CD4-positive, alpha-beta T cell treated with Interleukin-12 subunit alpha and Interleukin-12 subunit beta, for 1 hour (primary cell): Measurements from ENCODE around the gene MRGPRD.
"Not testable (repeated sequence)": the region's sequence is repeated elsewhere in the genome, so short reads cannot be mapped to it uniquely, and the experiment has no call there.

Experiments
- DNase-seq: peaks from one replicate; pipeline ENCODE4 v3.0.0-alpha.2; 2020

The MRGPRD gene

DNA sequence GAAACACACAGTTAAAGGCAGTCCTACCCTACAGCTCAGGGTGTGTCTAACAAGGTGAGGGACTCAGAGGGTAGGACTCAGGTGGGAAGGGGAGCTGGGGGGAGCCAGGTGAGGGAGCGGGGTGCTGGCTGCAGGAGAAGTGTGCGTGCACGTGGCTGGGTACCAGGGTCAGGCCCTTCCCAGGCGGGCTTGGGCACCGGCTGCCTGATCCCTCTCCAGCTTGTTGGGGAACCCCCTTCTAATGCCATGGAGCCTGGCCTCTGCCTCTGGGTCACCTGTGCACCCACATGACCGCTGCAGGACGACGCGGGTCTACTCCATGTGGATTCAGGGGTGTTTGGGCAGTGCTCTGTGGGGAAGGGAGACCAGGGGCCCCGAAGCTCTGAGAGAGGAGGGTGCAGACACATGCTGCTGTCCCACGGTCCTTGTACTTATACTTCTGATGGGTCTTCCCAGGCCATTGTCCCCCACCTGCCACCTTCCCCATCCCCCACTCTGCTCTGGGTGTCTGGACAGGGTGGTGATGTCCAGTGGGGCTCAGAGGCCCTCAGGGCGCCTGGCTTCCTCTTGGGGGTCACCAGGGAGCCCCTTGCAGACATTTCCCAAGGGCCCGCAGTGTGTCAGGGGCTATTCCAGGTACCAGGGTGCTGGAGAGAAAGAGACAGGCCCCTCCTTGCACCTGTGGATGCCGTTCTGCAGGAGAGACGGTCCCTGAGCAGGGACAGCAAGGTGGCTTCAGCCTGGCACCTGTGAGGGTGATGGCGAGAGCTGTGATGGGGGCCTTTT lies 10.4 kb upstream of the MRGPRD start:
- DNase-seq = no peak

DNA sequence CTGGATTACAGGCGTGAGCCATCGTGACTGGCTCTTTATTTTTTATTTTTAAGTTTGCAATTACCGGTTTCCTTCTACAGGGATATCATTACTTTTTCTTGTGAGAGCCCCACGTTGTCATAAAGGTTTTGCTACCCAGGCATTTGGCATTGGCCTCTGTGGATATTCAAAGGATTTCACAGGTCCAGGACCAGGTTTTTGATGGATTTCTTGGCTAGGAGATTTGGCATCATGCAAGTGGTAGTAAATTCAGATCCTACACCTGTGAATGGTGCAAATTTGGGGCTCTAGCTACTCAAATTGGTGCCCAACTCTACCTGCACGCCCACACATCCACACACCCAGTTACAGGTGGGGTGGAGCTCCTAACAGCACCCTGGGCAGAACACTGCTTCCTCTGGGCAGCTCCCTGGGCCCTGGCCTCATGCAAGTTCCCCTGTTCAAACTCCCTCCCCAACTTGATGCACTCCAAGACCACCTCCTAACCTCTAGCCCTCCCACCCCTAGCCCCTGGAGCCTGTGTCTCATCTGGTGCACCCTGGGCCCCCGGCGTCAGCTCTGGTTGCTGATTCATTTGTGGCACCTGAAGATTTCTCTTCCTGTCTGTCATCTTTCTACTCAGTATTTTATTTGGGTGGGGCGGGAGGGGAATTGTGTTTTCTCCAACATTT lies 9.3 kb upstream of the MRGPRD start:
- no peak for DNase-seq

DNA sequence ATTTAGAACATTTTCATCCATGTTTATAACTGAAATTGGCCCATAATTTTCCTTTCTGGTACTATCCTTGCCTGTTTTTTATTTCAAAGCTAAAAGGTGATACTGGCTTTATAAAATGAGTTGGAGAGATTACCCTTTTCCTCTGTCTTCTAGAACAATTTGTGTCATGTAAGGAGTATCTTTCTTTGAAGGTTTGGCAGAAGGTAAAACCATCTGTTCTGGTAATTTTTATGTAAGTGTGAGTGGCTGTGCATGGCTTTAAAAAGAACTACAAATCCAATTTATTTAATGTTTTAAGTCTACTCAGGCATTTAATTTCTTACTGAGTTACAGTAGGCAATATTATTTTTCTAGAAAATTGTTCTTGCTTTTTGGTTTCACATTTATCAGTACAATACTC lies 7.7 kb upstream of the MRGPRD start:
- no peak for DNase-seq

DNA sequence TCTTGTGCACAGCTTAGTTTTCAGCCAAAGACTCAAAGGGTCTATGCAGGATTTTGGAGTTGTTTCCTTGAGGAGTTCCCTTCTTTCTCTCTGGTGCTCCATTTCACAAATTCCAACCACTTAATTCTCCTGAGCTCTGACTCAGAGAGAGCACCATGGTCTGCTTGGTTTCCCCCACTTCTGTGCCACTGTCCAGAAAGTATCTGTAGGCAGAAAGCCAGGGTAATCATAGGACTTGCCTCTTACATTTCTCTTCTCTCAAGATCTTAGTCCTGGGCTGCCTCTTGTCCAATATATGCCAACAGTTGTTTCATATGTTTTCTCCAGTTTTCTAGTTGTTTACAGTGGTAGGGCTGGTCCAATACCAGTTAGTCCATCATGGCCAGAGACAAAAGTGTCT lies 6.4 kb upstream of the MRGPRD start:
- no peak for DNase-seq

DNA sequence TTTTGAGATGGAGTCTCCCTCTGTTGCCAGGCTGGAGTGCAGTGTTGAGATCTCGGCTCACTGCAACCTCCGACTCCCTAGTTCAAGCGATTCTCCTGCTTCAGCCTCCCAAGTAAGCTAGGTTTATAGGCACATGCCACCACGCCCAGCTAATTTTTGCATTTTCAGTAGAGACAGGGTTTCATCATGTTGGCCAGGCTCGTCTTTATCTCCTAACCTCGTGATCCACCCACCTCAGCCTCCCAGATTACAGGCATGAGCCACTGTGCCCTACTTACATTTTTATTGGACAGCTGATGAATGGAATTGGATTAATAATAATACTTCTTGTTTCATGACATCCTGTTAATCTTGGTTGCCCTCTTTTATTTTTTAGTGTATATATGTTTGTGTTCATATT lies 3.0 kb upstream of the MRGPRD start:
- DNase-seq = no peak

DNA sequence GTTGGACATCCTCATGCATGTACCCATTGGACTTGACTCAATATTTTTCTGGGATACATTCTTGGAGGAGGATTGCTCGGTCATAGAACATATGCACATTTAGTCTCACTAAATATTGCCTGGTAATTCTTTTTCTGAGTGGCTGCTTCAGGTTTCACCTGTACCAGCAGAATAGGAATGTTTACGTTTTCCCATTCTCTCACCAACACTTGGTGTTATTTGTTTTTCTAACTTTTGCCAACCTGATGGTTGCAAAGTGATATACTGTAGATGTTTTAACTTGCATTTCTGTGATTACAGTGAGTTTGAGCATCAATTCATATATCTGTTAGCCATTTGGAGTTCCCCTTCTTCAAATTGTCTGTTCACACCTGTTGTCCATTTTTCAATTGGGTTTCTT lies 1.3 kb upstream of the MRGPRD start:
- no peak for DNase-seq

DNA sequence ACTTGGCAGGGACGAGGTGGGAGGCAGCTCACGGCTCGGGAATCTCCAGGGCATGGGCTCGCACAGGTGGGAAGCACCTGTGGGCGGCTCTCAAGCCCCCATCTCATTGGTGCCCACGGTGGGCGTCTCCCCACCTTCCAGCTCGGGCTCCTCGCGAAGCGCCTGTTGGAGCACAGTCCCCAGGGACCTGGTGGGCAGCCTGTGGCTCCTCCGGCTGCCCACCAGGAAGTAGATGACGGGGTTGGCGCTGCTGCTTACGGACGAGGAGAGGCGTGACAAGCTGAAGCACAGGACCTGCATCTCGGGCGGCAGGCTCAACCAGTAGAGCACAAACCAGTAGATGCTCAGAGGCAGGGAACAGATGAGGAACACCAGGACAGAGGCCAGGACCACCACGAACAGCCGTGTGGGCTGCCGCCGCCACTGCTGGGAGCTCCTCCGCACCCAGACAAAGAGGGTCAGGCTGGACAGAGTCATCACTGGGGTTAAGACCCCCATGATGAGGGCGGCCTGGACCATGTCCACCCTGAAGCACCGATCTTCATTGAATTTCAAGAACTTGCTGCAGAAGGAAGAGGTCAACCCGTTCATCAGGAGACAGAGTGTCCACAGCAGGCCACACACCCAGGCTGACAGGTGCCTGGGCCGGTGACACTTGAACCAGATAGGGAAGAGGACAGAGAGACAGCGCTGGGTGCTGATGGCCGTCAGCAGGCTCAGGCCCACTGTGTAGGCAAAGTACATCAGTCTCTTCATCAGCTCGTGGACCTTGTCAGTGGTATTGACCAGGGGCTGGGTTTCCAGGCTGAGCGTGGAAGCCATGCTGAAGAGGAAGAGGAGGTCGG lies 633 bp downstream of the MRGPRD start:
- no peak for DNase-seq

DNA sequence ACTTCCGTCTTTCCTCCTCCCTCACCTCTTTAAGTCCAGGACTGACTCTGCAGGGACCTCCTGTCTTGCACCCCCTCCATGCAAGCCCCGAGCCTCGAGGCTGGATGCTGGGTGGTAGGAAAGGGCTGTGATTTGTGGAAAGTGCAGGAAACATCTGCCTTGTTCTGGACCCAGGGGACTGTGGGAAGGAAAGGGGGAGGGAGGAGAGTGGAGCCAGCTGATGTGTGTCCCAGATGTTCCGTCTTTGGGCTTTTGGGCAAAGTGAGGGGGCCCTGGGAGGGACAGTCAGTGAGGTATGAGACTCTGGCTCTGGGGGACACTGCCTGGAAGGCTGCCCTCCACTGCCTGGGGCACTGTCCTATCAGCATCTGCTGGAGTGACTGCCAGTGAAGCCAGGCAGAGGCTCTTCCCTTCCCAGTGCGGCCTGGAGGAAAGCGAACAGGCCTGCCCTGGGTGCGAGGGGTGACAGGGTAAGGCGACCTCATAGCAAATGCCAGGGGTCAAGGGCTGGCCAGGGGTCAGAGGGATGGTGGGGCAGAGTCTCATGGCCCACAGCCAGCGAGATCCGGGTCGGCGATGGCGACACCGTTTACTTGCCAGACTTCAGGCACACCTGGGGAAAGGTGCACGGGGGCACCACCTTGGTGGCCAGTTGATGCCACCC lies 1.7 kb downstream of the MRGPRD start:
- DNase-seq = no peak

DNA sequence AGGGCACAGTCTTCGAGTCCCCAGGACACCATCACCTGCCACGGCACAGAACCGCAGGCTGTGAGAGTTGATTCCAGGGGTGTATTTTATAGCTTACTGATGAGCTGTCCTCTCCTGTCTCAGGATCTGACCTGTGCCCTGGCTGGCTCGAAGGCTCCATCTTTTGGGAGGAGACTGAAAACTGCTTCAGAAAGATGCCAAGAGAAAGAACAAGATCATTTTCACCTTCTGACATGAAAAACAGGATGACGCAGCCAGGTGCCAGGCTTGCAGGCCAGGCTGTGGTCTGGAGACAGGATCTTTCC lies 2.2 kb downstream of the MRGPRD start:
- no peak for DNase-seq

DNA sequence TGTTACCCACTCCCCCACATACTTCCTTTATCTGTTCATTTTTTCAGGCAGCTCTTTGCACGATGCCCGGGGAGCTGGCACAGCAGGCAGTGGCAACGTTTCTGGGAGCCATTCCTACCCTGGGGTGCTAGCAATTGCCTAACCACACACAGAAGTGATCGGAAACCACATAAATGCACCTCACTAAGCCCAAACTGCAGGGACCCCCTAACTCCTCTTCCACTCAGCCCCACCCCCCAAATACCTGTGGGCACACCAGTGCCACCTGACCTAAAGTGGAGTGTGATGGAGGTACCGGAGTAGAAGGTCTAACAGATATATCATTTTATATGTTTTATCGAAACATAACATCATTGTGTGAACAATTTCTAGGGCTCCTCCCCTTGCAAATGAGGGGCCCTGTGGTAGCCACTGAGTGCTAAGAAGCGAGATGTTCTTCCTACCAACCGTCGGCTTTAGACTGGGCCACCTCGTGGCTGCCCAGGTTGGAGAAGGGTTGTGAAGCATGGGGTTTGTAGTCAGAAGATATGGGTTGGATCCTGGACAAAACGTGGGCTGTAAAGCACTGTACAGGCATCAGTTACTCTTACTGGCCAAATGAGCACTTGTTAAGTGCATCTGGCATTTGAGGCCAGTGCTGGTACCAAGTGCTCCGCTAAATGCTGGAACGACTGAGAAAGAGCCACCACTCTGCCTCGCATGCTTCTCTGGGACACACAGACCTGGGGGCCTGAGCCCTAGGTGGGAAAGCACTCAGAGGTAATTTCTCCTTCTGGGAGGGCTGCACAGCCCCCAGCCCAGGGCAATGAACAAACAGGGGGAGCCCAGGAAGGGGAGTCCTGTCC lies 2.8 kb downstream of the MRGPRD start:
- DNase-seq = no peak

DNA sequence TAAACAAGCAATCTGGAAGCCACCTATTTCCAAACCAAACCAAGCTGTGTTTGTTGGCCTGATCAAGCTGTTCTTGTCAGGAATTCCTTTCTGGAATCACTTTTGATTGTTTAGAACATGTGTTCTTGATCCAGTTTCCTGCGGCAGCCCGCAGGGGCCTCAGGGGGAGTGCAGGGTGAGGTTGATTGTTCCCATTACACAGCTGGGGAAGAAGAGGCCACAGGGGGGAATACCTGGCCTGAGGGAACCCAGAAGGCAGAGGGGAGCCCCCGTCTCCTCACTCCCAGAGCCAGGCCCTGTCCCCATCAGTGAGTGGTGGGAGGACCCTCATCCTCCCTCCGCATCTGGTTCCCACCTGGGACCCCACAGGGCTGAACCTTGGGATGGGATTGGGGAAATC lies 4.2 kb downstream of the MRGPRD start:
- no peak for DNase-seq

DNA sequence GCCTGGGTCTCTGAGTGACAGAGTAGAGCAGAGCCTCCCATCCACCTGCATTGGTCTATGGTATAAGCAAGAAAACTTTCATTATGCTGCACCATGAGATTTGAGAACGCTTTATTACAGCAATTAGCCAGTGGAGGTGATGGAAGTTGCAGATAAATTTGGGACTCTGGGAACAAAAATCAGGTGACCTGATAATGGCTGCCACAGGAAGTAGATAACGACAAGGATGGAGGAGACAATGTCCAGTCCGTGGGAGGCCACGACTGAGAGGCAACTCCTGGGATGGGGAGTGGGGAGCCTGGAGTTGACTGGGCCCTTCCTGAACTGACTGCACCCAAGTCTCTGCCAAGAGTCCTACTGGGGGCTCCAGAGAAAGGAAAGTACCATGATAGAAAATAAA lies 4.7 kb downstream of the MRGPRD start:
- no peak for DNase-seq

DNA sequence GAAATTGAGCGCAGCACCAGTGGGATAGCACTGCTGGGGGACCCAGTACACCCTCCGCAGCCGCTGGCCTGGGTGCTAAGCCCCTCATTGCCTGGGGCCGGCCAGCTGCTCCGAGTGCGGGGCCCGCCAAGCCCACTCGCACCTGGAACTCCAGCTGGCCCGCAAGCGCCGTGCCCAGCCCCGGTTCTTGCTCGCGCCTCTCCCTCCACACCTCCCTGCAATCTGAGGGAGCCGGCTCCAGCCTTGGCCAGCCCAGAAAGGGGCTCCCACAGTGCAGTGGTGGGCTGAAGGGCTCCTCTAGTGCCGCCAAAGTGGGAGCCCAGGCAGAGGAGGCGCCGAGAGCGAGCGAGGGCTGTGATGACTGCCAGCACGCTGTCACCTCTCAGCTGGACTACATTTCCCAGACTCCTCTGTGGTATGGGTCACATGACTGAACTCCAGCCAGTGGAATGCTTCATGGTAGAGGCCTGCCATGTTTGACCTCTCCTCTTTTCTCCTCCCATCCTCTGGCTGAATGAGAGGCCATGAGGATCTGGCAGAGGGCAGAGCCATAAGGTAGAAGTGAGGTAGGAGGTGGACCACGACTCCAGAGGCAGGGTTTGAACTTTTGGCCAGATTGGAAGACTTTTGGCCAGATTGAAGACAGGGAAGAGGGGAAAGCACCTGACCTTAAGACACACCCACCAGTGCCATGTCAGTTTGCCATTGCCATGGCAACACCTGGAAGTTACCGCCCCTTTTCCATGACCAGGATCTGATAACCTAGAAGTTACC lies 6.2 kb downstream of the MRGPRD start:
- no peak for DNase-seq

DNA sequence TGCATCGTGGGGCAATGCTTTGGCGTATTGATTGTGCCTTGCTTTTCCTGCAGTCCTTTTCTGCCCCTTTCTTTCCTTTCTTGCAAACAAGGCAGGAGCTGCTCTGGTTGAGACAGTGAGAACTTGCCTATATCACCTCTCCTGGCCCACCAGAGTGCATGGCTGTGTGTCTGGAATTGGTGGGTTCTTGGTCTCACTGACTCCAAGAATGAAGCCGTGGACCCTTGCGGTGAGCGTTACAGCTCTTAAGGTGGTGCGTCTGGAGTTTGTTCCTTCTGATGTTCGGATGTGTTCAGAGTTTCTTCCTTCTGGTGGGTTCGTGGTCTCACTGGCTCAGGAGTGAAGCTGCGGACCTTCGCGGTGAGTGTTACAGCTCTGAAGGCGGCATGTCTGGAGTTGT lies 7.1 kb downstream of the MRGPRD start:
- not testable (repeated sequence) for DNase-seq

DNA sequence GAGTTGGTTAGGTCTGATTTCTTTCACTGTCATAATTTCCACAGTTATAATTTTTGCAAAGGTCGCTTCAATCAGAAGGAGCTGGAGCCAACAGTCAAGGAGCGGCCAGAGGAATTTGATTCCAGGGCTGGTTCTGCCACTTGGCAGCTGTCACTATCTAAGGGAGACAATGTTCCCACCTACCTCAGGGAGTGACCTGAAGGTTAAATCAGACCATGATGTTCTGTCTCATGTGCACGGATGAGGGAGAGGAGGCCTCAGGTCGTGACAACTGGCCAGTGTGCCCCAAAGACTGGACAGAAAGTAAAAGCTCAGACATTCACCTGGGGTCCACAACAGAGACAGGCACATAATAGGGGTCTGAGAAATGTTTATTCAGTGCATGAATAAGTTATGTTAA lies 7.6 kb downstream of the MRGPRD start:
- no peak for DNase-seq

DNA sequence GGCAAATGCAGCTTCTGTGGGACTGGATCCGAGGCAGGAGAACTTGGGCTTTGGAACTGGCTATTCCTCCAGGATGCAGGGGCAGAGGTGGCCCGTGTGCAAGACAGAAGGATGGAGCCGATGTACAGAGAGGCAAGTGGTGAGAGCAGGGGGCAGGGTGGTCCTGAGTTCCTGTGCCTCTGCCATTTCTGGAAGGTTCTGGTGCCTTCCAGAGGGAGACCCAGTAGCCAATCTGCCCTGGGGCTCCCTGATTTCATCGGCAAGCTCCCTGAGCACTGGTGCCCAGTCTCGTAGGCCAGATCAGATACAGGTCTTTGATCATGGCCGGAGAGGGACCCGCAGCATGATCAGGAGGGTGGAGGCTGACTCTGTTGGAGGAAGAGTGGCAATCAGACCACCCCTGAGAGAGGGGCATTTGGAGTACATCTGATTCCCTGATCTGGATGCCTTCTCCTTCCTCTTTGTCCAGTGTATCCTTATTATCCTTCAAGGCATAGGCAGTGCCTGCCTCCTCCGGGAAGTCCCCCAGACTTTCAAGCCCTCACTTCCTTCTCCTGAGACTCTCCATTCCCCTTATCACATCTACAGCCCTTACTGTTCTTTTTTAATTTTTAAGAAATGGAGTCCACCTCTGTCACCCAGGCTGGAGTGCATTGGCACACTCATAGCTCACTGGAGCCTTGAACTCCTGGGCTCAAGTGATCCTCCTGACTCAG lies 9.7 kb downstream of the MRGPRD start:
- DNase-seq = no peak

DNA sequence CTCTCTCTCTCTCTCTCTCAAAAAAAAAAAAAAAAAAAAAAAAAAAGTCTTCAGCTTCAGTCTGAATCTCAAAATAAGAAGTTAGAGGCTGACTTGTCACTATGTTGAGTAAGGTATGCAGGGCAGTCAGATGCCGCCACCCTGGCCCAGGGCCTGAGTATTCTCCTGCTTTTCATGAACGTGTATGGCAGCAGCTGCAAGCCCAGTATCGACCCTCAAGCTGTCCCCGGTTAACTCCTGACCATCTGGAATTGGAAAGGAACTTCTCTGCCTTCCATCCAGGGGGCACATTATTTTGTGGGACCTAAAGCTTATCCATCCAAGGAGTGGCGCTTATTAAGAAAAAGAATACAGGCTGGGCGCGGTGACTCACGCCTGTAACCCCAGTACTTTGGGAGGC lies 11.4 kb downstream of the MRGPRD start:
- no peak for DNase-seq

DNA sequence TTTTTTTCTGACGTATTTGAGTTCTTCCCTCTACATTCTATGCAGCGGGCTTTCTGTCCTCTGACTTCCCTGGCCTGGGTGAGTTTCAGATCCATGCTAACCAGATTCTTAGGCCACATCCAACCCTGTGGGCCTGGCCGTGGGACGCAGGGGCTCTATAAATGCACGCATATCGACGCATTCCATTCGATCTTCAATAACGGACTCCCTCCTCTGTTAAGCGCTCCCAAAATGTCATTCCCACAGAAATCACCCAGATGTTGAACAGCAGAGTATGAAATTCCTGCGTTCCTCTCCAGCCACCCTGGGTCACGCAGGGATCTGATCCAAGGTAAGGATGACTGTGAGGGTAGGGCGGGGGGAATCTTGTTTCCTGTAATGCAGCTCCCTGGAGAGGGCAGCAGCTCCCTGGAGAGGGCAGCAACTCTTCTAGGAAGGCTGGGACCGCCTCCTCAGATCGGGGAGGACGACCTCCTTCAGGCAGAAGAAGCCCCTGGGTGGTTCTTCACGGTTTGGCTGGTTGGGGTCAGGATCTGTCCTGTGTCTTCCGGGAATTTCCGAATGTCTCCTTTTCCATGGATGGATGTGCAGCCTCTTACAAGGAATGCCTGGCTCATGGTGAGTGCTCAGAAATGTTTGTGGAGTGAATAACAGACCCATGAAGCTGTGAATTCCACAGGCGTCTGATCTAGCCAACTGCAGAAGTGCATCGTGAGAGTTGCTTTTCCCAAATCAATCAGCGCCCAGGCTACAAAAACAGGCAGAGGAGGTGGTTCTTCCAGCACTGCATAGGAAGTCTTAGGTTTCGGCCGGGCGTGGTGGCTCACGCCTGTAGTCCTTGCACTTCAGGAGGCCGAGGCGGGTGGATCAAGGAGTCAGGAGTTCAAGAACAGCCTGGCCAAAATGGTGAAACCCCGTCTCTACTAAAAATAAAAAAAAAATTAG lies 12.2 kb downstream of the MRGPRD start:
- no peak for DNase-seq

DNA sequence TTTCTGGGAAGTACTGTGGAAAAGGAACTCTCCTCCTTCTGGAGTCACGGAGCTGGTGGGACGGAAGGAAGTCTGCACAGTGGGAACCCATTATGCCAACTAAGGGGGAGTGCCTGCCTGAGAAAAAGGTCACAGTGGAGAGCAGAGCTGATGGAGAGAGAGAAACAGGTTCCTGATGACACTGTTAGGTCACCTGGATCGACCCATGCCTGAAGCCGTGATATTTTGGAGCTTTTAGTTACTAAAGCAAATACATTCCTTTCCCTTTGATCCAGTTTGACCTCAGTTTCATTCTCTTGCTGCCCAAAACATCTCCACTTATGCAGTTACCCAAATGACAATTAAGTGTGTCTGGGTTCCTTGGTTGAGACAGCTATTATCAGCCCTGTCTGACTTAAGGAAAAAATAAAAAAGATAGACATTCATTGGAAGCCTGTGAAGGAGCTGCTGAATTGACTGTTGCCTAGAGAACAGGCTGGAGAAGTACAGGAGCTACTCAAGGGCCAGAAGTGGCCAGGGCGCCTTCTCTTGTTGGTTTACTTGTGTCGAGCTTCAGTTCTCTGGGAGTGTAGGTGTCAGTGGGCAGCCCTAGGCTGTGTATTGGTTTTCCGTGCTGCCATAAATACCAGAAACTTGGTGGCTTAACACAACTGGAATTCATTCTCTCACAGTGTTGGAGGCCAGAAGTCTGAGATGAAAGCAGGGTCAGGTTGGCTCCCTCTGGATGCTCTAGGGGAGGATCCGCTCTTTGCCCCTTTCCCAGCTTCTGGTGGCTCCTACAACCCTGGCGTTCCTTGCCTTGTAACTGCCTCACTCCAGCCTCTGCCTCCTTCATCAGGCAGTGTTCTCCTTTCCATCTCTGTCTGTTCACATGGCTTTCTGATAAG lies 13.6 kb downstream of the MRGPRD start:
- DNase-seq = no peak
